IPS-18a (cell line): Measurements from ENCODE around the gene NAPB.

Experiments used
- H3K27ac ChIP-seq: one replicate; pipeline ENCODE4 v1.5.1; 2013; ENCODE audit warnings: low read length
- H3K27me3 ChIP-seq: one replicate; pipeline ENCODE4 v1.6.1; 2013; ENCODE audit warnings: mild to moderate bottlenecking, low read length; ENCODE audit not compliant: control insufficient read depth, insufficient read depth
- H3K36me3 ChIP-seq: one replicate; pipeline ENCODE4 v1.6.1; 2013; ENCODE audit warnings: low read depth, low read length; ENCODE audit not compliant: control insufficient read depth
- H3K4me1 ChIP-seq: one replicate; pipeline ENCODE4 v1.6.1; 2013; ENCODE audit warnings: low read depth, low read length; ENCODE audit not compliant: control insufficient read depth
- H3K4me3 ChIP-seq: one replicate; pipeline ENCODE4 v1.5.1; 2013; ENCODE audit warnings: low read length
- H3K9ac ChIP-seq: one replicate; pipeline ENCODE4 v1.6.1; 2013; ENCODE audit warnings: mild to moderate bottlenecking, low read length, moderate library complexity
- H3K9me3 ChIP-seq: one replicate; pipeline ENCODE4 v1.6.1; 2013; ENCODE audit warnings: low read depth, low read length; ENCODE audit not compliant: control insufficient read depth

NAPB gene

GRCh38 chr20:23375827-23376226 lies 45.5 kb downstream of the NAPB start:
- no peak overlapping the region for H3K9ac ChIP-seq

GRCh38 chr20:23374441-23374840 lies 46.8 kb downstream of the NAPB start:
- Histone ChIP-seq H3K36me3 (peaks cover 75% of the 10 kb centered on the region), H3K27ac (no peak overlapping the region), H3K4me3 (no peak overlapping the region), H3K9me3 (no peaks in the 10 kb centered on the region), H3K27me3 (no peaks in the 10 kb centered on the region), H3K4me1 (no peaks in the 10 kb centered on the region), H3K9ac (no peak overlapping the region)

More at GRCh38 chr20:23375827-23376226, 45.5 kb downstream of the NAPB start:
- Histone ChIP-seq H3K4me3 (no peak overlapping the region), H3K36me3 (peaks cover 71% of the 10 kb centered on the region), H3K9me3 (no peaks in the 10 kb centered on the region), H3K27ac (no peak overlapping the region), H3K4me1 (no peaks in the 10 kb centered on the region), H3K27me3 (no peaks in the 10 kb centered on the region)

GRCh38 chr20:23371496-23371895 lies 49.8 kb downstream of the NAPB start:
- H3K27ac ChIP-seq: no peak overlapping the region
- no peak overlapping the region for H3K4me3 ChIP-seq
- H3K9ac ChIP-seq: no peak overlapping the region
- H3K27me3 ChIP-seq: no peaks in the 10 kb centered on the region
- H3K4me1 ChIP-seq: no peaks in the 10 kb centered on the region
- H3K9me3 ChIP-seq: no peaks in the 10 kb centered on the region
- peaks cover 71% of the 10 kb centered on the region for H3K36me3 ChIP-seq

- Histone ChIP-seq H3K4me1 (no peaks in the 10 kb centered on the region), H3K27ac (no peak overlapping the region), H3K9me3 (no peaks in the 10 kb centered on the region), H3K9ac (no peak overlapping the region), H3K27me3 (no peaks in the 10 kb centered on the region), H3K4me3 (no peak overlapping the region), H3K36me3 (peaks cover 70% of the 10 kb centered on the region)
Observed at GRCh38 chr20:23370873-23371272, 50.4 kb downstream of the NAPB start.

- H3K4me3 ChIP-seq: no peak overlapping the region
- H3K9me3 ChIP-seq: no peaks in the 10 kb centered on the region
- H3K27me3 ChIP-seq: no peaks in the 10 kb centered on the region
- H3K27ac ChIP-seq: no peak overlapping the region
- no peak overlapping the region for H3K9ac ChIP-seq
- peaks cover 64% of the 10 kb centered on the region for H3K36me3 ChIP-seq
- H3K4me1 ChIP-seq: no peaks in the 10 kb centered on the region
Observed at GRCh38 chr20:23370274-23370673, 51.0 kb downstream of the NAPB start.

GRCh38 chr20:23369072-23369823 lies 52.0 kb downstream of the NAPB start:
- Histone ChIP-seq H3K27ac (no peak overlapping the region), H3K36me3 (peaks cover 69% of the 10 kb centered on the region), H3K4me3 (no peak overlapping the region), H3K27me3 (no peaks in the 10 kb centered on the region), H3K4me1 (no peaks in the 10 kb centered on the region), H3K9ac (no peak overlapping the region), H3K9me3 (no peaks in the 10 kb centered on the region)

GRCh38 chr20:23368316-23369071 lies 52.8 kb downstream of the NAPB start:
- Histone ChIP-seq H3K4me3 (no peak overlapping the region), H3K27me3 (no peaks in the 10 kb centered on the region), H3K36me3 (peaks cover 62% of the 10 kb centered on the region), H3K9me3 (no peaks in the 10 kb centered on the region), H3K27ac (no peak overlapping the region), H3K4me1 (no peaks in the 10 kb centered on the region), H3K9ac (no peak overlapping the region)

- no peak overlapping the region for H3K27ac ChIP-seq
Observed at GRCh38 chr20:23367770-23368169, 53.5 kb downstream of the NAPB start.

GRCh38 chr20:23366384-23366783 lies 54.9 kb downstream of the NAPB start:
- Histone ChIP-seq H3K36me3 (peaks cover 41% of the 10 kb centered on the region), H3K9ac (no peak overlapping the region), H3K27me3 (no peaks in the 10 kb centered on the region), H3K27ac (no peak overlapping the region), H3K4me3 (no peak overlapping the region), H3K4me1 (no peaks in the 10 kb centered on the region), H3K9me3 (no peaks in the 10 kb centered on the region)

More at GRCh38 chr20:23367770-23368169, 53.5 kb downstream of the NAPB start:
- Histone ChIP-seq H3K27me3 (no peaks in the 10 kb centered on the region), H3K4me3 (no peak overlapping the region), H3K9me3 (no peaks in the 10 kb centered on the region), H3K36me3 (peaks cover 55% of the 10 kb centered on the region), H3K4me1 (no peaks in the 10 kb centered on the region), H3K9ac (no peak overlapping the region)

- Histone ChIP-seq H3K36me3 (peaks cover 33% of the 10 kb centered on the region), H3K27ac (no peak overlapping the region), H3K4me1 (peaks cover 5% of the 10 kb centered on the region), H3K9ac (no peak overlapping the region), H3K4me3 (no peak overlapping the region), H3K9me3 (no peaks in the 10 kb centered on the region), H3K27me3 (no peaks in the 10 kb centered on the region)
Observed at GRCh38 chr20:23365390-23366165, 55.7 kb downstream of the NAPB start.

- H3K9ac ChIP-seq: peak overlapping the region; percentile 61
- peaks cover 10% of the 10 kb centered on the region for H3K4me1 ChIP-seq
- peaks cover 14% of the 10 kb centered on the region for H3K36me3 ChIP-seq
- H3K27me3 ChIP-seq: no peaks in the 10 kb centered on the region
- H3K4me3 ChIP-seq: peak overlapping the region; percentile 72
- no peak overlapping the region for H3K27ac ChIP-seq
- no peaks in the 10 kb centered on the region for H3K9me3 ChIP-seq
Observed at GRCh38 chr20:23363257-23363649, 58.0 kb downstream of the NAPB start.
